Lower leg skin (tissue), 3 donors: ENCODE data around the gene IER2.

Source experiments
- POLR2A ChIP-seq, 2 donors: fragments of 450-650 bp; IDR thresholded peaks; one replicate each; pipeline ENCODE4 v1.6.1; 2016 to 2017; ENCODE audit warnings: antibody characterized with exemption in 2 of 2, mild to moderate bottlenecking in 1 of 2, moderate library complexity in 1 of 2
- TF ChIP-seq, protein P1 (sequence below), 3 donors: fragments of 450-650 bp; IDR thresholded peaks; one replicate each; pipeline ENCODE4 v1.5.1; 2016; ENCODE audit warnings: antibody characterized with exemption in 3 of 3, mild to moderate bottlenecking in 3 of 3, moderate library complexity in 2 of 3

DNA sequence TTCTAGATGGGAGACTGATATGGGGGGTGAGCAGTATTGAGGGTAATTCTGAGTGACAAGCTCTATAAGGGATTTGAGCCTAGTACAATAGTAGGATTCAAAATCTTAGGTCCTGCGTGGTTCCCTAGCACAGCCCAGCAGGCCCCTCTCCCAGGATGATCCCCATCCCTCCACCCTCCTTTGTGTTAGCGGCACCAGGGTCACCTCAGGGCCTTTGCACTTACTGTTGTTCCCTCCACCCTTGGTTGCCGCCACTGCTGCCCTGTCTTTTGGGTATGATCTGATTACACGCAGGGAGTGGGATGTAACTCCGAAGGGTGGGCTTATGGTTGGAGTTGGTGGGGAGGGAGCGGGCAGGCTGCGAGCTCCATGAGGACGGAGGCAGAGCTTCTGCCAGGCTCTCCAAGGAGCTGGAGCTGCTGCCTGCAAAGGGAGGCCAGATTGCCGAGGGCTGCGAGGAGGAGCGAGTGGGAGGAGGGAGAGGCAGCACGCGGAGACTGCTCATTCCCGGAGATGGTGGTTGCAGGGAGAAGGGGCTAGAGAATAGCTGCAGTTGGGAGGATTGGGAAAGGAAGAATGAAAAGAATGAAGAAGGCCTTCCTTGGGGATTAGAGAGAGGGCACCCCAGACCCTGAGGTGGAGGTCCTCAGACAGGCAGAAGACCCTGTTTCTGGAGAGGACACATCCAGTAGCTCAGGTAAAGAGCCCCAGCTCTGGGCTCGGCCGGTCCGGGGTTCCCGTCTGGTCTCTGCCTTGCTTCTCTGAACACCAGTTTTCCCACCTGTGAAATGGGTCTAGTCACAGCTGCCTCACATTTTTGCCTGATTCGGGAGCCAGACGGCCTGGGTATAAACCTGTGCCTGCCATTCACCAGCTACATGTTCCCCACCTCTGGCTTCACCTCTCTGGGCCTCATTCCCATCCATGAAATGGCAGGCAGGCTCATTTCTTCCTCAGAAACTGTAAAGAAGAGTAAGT lies 26.9 kb upstream of the IER2 start:
- TF ChIP-seq, protein P1, sequence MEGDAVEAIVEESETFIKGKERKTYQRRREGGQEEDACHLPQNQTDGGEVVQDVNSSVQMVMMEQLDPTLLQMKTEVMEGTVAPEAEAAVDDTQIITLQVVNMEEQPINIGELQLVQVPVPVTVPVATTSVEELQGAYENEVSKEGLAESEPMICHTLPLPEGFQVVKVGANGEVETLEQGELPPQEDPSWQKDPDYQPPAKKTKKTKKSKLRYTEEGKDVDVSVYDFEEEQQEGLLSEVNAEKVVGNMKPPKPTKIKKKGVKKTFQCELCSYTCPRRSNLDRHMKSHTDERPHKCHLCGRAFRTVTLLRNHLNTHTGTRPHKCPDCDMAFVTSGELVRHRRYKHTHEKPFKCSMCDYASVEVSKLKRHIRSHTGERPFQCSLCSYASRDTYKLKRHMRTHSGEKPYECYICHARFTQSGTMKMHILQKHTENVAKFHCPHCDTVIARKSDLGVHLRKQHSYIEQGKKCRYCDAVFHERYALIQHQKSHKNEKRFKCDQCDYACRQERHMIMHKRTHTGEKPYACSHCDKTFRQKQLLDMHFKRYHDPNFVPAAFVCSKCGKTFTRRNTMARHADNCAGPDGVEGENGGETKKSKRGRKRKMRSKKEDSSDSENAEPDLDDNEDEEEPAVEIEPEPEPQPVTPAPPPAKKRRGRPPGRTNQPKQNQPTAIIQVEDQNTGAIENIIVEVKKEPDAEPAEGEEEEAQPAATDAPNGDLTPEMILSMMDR (IDR thresholded peaks at IDR 0.05): no peak
- TF ChIP-seq POLR2A (IDR thresholded peaks at IDR 0.05): no peak
